Caco-2 (cell line): ENCODE data around the gene PLET1. TPM values are rescaled to one million over a fixed set of nuclear protein-coding genes. Genes with fewer than 3 reads are reported as not detected.

Experiments used
- BruUV-seq: library from RNA; stranded (reverse); fragments of 400-500 nt; replicated peaks from 2 replicates; lab custom pipeline; 2021; lab: Mats Ljungman, UMichigan
- CTCF ChIA-PET: fragments of 300-600 bp; sonication (Branson Sonifier 250); formaldehyde crosslinking; loops from one replicate; lab custom pipeline; 2022; ENCODE audit warnings: antibody characterized with exemption; lab: Charles Lee
- POLR2A ChIA-PET: fragments of 300-600 bp; sonication (Branson Sonifier 250); formaldehyde crosslinking; loops from one replicate; lab custom pipeline; 2022; ENCODE audit warnings: antibody characterized with exemption; lab: Charles Lee
- DNase-seq, 2 experiments: peaks; one replicate each; pipeline versions ENCODE4 v3.0.0 to v3.0.0-alpha.2; 2020 to 2022
- H3K27me3 ChIP-seq: replicated peaks from 2 replicates; pipeline ENCODE4 v1.6.0; 2011; ENCODE audit warnings: low read length; ENCODE audit not compliant: control insufficient read depth, insufficient read depth
- H3K36me3 ChIP-seq: 2 replicates; pipeline ENCODE4 v1.5.1; 2011; ENCODE audit warnings: low read length; ENCODE audit not compliant: control insufficient read depth, insufficient read depth
- H3K4me1 ChIP-seq: fragments of 250-450 bp; sonication (Bioruptor Pico); 2 replicates; pipeline ENCODE4 v1.5.1; 2020; ENCODE audit warnings: mild to moderate bottlenecking
- H3K4me3 ChIP-seq: 2 replicates; pipeline ENCODE4 v1.5.1; 2011; ENCODE audit warnings: low read depth, mild to moderate bottlenecking, control low read depth, low read length
- H3K9me3 ChIP-seq: fragments of 250-450 bp; sonication (Bioruptor Pico); 2 replicates; pipeline ENCODE4 v1.5.1; 2020; ENCODE audit warnings: mild to moderate bottlenecking, moderate library complexity
- H3K27ac Mint-ChIP-seq: one replicate; pipeline ENCODE4 v1.8.0; 2022; ENCODE audit warnings: mixed read lengths; ENCODE audit not compliant: unreplicated experiment
- H3K27me3 Mint-ChIP-seq: one replicate; pipeline ENCODE4 v1.8.0; 2022; ENCODE audit warnings: mixed read lengths; ENCODE audit not compliant: insufficient read depth, unreplicated experiment
- H3K36me3 Mint-ChIP-seq: one replicate; pipeline ENCODE4 v1.8.0; 2022; ENCODE audit warnings: mild to moderate bottlenecking, mixed read lengths; ENCODE audit not compliant: insufficient read depth, unreplicated experiment
- H3K4me1 Mint-ChIP-seq: one replicate; pipeline ENCODE4 v1.8.0; 2022; ENCODE audit warnings: low read depth, mixed read lengths; ENCODE audit not compliant: unreplicated experiment
- H3K4me3 Mint-ChIP-seq: one replicate; pipeline ENCODE4 v1.8.0; 2022; ENCODE audit warnings: mild to moderate bottlenecking, moderate library complexity, mixed read lengths; ENCODE audit not compliant: unreplicated experiment
- H3K9me3 Mint-ChIP-seq: one replicate; pipeline ENCODE4 v1.8.0; 2022; ENCODE audit warnings: mixed read lengths; ENCODE audit not compliant: unreplicated experiment
- CTCF ChIP-seq, 2 experiments: fragments of 200-600 bp in 1 of 2; IDR thresholded peaks; 1 replicate in 1 of 2; 2 replicates in 1 of 2; pipeline versions ENCODE4 v1.5.1 to v1.8.0; 2011 to 2022; ENCODE audit warnings: antibody characterized with exemption in 1 of 2, control low read depth in 1 of 2, inconsistent platforms in 1 of 2, low read depth in 1 of 2, low read length in 1 of 2, mild to moderate bottlenecking in 1 of 2, moderate library complexity in 1 of 2; ENCODE audit not compliant: insufficient read depth in 1 of 2, severe bottlenecking in 1 of 2, unreplicated experiment in 1 of 2
- intact Hi-C: fragments of 100-400 bp; cut with micrococcal nuclease; formaldehyde crosslinking; loops from one replicate; pipeline ENCODE4 v1.10.0; 2022; ENCODE audit not compliant: unreplicated experiment
- total RNA-seq: library from RNA; stranded (reverse); gene quantifications from 2 replicates; pipeline ENCODE4 v1.2.3, GENCODE V29; 2022

The PLET1 gene
- total RNA-seq, 1 experiment from 2014 or later = not detected

DNA sequence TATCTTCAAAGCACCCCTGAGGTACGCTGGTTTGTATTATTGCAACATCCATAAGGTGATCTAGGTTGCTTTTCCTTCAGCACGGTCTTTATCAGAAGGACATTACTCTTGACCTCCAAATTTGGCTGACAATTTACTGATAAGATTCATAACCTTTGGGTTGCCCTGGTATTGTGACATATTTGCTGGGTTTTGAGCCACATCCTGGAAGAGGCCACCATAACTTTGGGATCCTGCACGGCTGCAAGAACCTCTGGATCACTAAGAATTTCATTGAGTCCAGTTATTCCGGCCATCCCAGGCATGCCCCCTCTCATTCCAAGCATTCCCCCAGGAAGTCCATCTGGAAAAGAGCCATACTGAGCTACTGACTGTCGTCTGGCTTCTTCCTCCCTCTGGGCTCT lies 6.5 kb upstream of the PLET1 start:
- DNase-seq = peak; percentile 34 to 61
- BruUV-seq = no TSS peak
- intact Hi-C loops = no loop called here
- peaks cover 24% of the 10 kb centered on the region for H3K4me1 ChIP-seq
- 0 out of 2 replicates have a peak, but pooled peaks cover under 1% of the 10 kb centered on the region for H3K9me3 ChIP-seq
- TF ChIP-seq CTCF (IDR thresholded peaks at IDR 0.05; ENCODE audit: insufficient read depth in 1 of 2, low read depth in 1 of 2, low read length in 1 of 2, severe bottlenecking in 1 of 2, unreplicated experiment in 1 of 2) = no peak
- no peak overlapping the region for H3K4me3 ChIP-seq
- H3K4me3 Mint-ChIP-seq = no peak overlapping the region
- no peak overlapping the region for H3K27ac Mint-ChIP-seq
- CTCF ChIA-PET = interaction anchor here (0.7 kb wide), 1 partner anchor 46 kb away, joined by 3 read pairs; no protein-coding TSS in a partner anchor
- no peaks in the 10 kb centered on the region for H3K27me3 Mint-ChIP-seq
- H3K27me3 ChIP-seq = no peaks in the 10 kb centered on the region
- H3K36me3 ChIP-seq = no peaks in the 10 kb centered on the region
- H3K36me3 Mint-ChIP-seq = no peaks in the 10 kb centered on the region
- no peaks in the 10 kb centered on the region for H3K9me3 Mint-ChIP-seq
- peaks cover 23% of the 10 kb centered on the region for H3K4me1 Mint-ChIP-seq
- POLR2A ChIA-PET = no interaction called here

- no peaks in the 10 kb centered on the region for H3K27me3 Mint-ChIP-seq
- H3K36me3 Mint-ChIP-seq = no peaks in the 10 kb centered on the region
- Histone ChIP-seq H3K9me3 (0 out of 2 replicates have a peak, but pooled peaks cover 7% of the 10 kb centered on the region), H3K4me1 (peaks cover 22% of the 10 kb centered on the region), H3K4me3 (no peak overlapping the region), H3K36me3 (no peaks in the 10 kb centered on the region), H3K27me3 (no peaks in the 10 kb centered on the region)
- POLR2A ChIA-PET = no interaction called here
- no peaks in the 10 kb centered on the region for H3K9me3 Mint-ChIP-seq
- DNase-seq = no peak
- intact Hi-C loops = no loop called here
- peaks cover 23% of the 10 kb centered on the region for H3K4me1 Mint-ChIP-seq
- H3K27ac Mint-ChIP-seq = no peak overlapping the region
- TF ChIP-seq CTCF (IDR thresholded peaks at IDR 0.05; ENCODE audit: insufficient read depth in 1 of 2, low read depth in 1 of 2, low read length in 1 of 2, severe bottlenecking in 1 of 2, unreplicated experiment in 1 of 2) = no peak
- BruUV-seq = no TSS peak
- no peak overlapping the region for H3K4me3 Mint-ChIP-seq
- CTCF ChIA-PET = no interaction called here
Observed at GRCh38 chr11:112266410-112266778, 5.7 kb upstream of the PLET1 start.

- CTCF ChIA-PET = interaction anchor here (0.6 to 1.2 kb wide), 2 partner anchors 12 to 14 kb away, joined by 3 to 4 read pairs; no protein-coding TSS in a partner anchor
- no peaks in the 10 kb centered on the region for H3K9me3 Mint-ChIP-seq
- no peak overlapping the region for H3K4me3 ChIP-seq
- H3K27me3 ChIP-seq = no peaks in the 10 kb centered on the region
- H3K4me1 ChIP-seq = peaks cover 17% of the 10 kb centered on the region
- H3K4me1 Mint-ChIP-seq = peaks cover 23% of the 10 kb centered on the region
- no peaks in the 10 kb centered on the region for H3K27me3 Mint-ChIP-seq
- no peaks in the 10 kb centered on the region for H3K36me3 ChIP-seq
- H3K9me3 ChIP-seq = 0 out of 2 replicates have a peak, but pooled peaks cover 7% of the 10 kb centered on the region
- no peak overlapping the region for H3K27ac Mint-ChIP-seq
- H3K4me3 Mint-ChIP-seq = no peak overlapping the region
- intact Hi-C loops = no loop called here
- no TSS peak for BruUV-seq
- no peaks in the 10 kb centered on the region for H3K36me3 Mint-ChIP-seq
- POLR2A ChIA-PET = no interaction called here
- TF ChIP-seq CTCF (IDR thresholded peaks at IDR 0.05; ENCODE audit: insufficient read depth in 1 of 2, low read depth in 1 of 2, low read length in 1 of 2, severe bottlenecking in 1 of 2, unreplicated experiment in 1 of 2) = no peak
- no peak for DNase-seq
Observed at GRCh38 chr11:112265659-112266409, 5.2 kb upstream of the PLET1 start.
